Hematopoietic multipotent progenitor cell treated with erythropoietin and hydrocortisone succinate and interleukin-3 and kit ligand, for 15 days (in vitro differentiated cells): ENCODE results near the gene UBASH3B.

Experiments
- DNase-seq: peaks from one replicate; pipeline ENCODE4 v3.0.0-alpha.2; 2015; ENCODE audit warnings: low spot score

UBASH3B gene

GRCh38 chr11:122732342-122733315 lies 77.1 kb downstream of the UBASH3B start:
- no peak for DNase-seq

GRCh38 chr11:122733318-122733717 lies 77.8 kb downstream of the UBASH3B start:
- no peak for DNase-seq

GRCh38 chr11:122734848-122735496 lies 79.5 kb downstream of the UBASH3B start:
- DNase-seq: no peak

GRCh38 chr11:122737951-122738693 lies 82.6 kb downstream of the UBASH3B start:
- DNase-seq: no peak

DNA sequence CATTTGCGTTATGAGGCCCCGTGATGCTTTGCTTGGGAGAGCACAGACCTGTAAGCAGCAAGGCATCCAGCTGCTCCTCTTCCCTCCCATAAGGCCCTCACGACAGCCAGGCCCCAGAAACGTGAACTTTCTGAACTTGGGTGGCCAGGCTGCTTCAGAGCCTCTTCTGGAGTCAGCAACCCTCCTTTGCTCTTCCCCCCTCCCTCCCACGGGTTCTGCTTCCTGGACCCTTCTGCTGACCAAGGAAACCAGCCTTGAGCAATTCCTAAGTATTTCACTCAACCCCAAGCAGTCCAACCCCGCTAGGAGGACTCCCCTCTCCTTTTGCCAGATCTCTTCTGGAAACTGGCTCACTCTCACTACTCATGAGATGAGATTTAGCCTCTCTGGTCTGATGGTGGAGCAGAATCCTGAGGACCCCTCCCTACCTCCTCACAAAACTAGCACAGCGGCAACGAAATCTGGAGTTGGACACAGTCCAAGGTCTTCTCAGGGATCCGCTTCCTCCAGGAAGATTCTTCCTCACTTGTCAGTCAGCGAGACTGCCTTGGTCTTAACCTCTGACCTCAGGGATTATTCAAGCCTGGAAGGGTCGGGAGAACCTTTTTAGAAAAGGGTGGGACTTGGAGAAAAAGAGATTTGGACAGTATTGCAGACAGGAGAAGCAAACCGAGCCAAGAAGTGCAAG lies 86.2 kb downstream of the UBASH3B start:
- DNase-seq: no peak

- no peak for DNase-seq
Observed at GRCh38 chr11:122742301-122743018, 86.9 kb downstream of the UBASH3B start.

DNA sequence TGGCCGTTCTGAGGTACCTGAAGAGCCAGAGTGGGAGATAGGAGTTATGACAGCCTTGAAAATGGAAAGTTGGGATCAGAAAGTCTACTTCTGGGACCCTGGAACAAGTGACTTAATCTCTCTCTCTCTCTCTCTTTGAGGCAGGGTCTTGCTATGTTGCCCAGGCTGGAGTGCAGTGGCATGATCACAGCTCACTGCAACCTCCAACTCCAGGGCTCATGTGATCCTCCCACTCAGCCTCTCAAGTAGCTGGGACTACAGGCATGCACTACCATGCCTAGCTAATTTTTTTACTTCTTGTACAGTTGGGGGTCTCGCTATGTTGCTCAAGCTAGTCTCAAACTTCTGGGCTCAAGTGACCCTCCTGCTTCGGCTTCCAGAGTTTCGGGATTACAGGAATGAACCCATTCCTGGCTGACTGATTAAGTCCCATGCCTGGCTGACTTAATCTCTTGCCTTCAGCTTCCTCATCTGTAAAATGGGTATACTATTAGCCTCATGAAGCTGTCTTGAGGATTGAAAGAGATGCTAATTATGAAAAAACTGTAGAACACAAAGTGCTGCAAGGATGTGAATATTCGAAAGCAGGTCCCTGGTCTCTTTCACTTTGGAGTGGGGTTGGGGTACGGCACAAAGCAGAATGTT lies 87.7 kb downstream of the UBASH3B start:
- no peak for DNase-seq

GRCh38 chr11:122743949-122744348 lies 88.4 kb downstream of the UBASH3B start:
- DNase-seq: no peak

- DNase-seq: no peak
Observed at GRCh38 chr11:122744357-122744756, 88.8 kb downstream of the UBASH3B start.

GRCh38 chr11:122745111-122745510 lies 89.6 kb downstream of the UBASH3B start:
- DNase-seq: no peak

- DNase-seq: no peak
Observed at GRCh38 chr11:122746050-122746478, 90.5 kb downstream of the UBASH3B start.

- no peak for DNase-seq
Observed at GRCh38 chr11:122746611-122747244, 91.2 kb downstream of the UBASH3B start.

- no peak for DNase-seq
Observed at GRCh38 chr11:122747351-122747781, 91.8 kb downstream of the UBASH3B start.

- no peak for DNase-seq
Observed at GRCh38 chr11:122749005-122749687, 93.6 kb downstream of the UBASH3B start.

GRCh38 chr11:122750049-122750448 lies 94.5 kb downstream of the UBASH3B start:
- DNase-seq: no peak

GRCh38 chr11:122751292-122752070 lies 96.0 kb downstream of the UBASH3B start:
- no peak for DNase-seq

GRCh38 chr11:122754028-122754427 lies 98.5 kb downstream of the UBASH3B start:
- DNase-seq: no peak

DNA sequence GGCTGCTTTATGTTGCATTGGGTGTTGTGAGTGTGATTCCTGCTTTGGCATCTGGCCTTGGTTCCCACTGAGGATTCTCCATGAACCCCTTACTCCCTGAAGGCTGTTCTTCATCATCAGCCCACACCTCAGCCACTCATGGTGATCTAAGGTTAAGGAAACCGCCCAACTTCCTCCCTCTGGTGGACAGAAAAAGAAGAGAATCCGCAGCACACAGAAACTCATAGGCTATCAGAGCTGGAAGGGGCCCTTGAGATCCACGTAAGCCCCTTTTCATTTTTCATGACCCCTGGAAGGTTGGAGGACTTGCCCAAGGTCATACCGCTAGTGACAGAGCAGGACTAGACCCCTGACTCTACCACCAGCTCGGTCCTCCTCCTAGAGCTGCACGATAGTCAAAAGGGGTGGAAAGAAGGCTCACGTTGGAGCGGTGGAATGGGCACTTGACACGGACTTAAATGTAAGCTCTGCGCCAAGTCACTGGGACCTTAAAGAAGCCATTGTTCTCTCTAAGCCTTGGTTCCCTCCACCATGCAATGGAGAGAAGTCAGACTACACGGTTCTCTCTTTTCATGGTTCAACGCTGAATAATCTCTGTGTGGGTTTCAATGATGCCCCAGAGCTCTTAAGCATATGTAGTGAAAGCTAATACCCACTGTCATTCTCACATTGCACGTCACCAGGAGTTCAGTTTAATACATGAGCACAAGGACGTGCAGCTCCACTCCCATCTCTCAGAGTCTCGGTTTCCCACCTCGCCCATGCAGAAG lies 99.2 kb downstream of the UBASH3B start:
- peak; percentile 46 for DNase-seq
